OCI-LY3 (cell line): ENCODE measurements around the gene POLA2.
A peak's percentile ranks its signal among the peaks of the same experiment; 100 is the strongest.

Experiments used
- H2AFZ ChIP-seq: fragments of 200-600, 300-600 bp; shearing (Covaris generic); 2 replicates; pipeline ENCODE4 v1.6.0; 2014; ENCODE audit warnings: antibody characterized with exemption, low read depth, low read length
- H3K27ac ChIP-seq: fragments of 200-600, 300-600 bp; sonication (generic); 2 replicates; pipeline ENCODE4 v1.5.1; 2014; ENCODE audit warnings: mild to moderate bottlenecking, low read length, moderate library complexity, mixed read lengths
- H3K27me3 ChIP-seq: fragments of 200-600, 300-600 bp; sonication (generic); 2 replicates; pipeline ENCODE4 v1.6.1; 2014; ENCODE audit warnings: low read depth, low read length, mixed read lengths
- H3K36me3 ChIP-seq: fragments of 200-600, 300-600 bp; sonication (generic); replicated peaks from 2 replicates; pipeline ENCODE3; 2014; ENCODE audit warnings: low read depth, low read length, mixed read lengths
- H3K4me1 ChIP-seq: fragments of 300-600, 200-600 bp; sonication (generic); 2 replicates; pipeline ENCODE4 v1.6.1; 2014; ENCODE audit warnings: low read length, mixed read lengths
- H3K4me2 ChIP-seq: fragments of 200-600, 300-600 bp; sonication (generic); 2 replicates; pipeline ENCODE4 v1.6.1; 2014; ENCODE audit warnings: low read length, mixed read lengths
- H3K4me3 ChIP-seq: fragments of 300-600, 200-600 bp; sonication (generic); 2 replicates; pipeline ENCODE4 v1.5.1; 2014; ENCODE audit warnings: antibody characterized with exemption, mild to moderate bottlenecking, low read length, moderate library complexity
- H3K79me2 ChIP-seq: fragments of 300-600, 200-600 bp; shearing (Covaris generic); 2 replicates; pipeline ENCODE4 v1.6.1; 2014; ENCODE audit warnings: mild to moderate bottlenecking, low read length, mixed read lengths
- H3K9ac ChIP-seq: fragments of 300-600, 200-600 bp; shearing (Covaris generic); 2 replicates; pipeline ENCODE4 v1.6.0; 2014; ENCODE audit warnings: mild to moderate bottlenecking, low read length, moderate library complexity
- H3K9me3 ChIP-seq: fragments of 200-600, 300-600 bp; shearing (Covaris generic); 2 replicates; pipeline ENCODE4 v1.6.1; 2014; ENCODE audit warnings: low read length, mixed read lengths; ENCODE audit not compliant: insufficient read depth
- H4K20me1 ChIP-seq: fragments of 200-600, 300-600 bp; sonication (generic); 2 replicates; pipeline ENCODE4 v1.6.1; 2016; ENCODE audit warnings: low read length, mixed read lengths; ENCODE audit not compliant: insufficient read depth
- EZH2phosphoT487 ChIP-seq: fragments of 200-600 bp; shearing (Covaris generic); IDR thresholded peaks from 2 replicates; pipeline ENCODE4 v1.6.1; 2018; ENCODE audit warnings: antibody characterized with exemption, mixed run types, low read depth
- TF ChIP-seq, protein P1 (sequence below): fragments of 200-600, 300-600 bp; sonication (generic); IDR thresholded peaks from 2 replicates; pipeline ENCODE4 v1.5.1; 2014; ENCODE audit warnings: antibody characterized with exemption, low read length, low read depth

The POLA2 gene

DNA sequence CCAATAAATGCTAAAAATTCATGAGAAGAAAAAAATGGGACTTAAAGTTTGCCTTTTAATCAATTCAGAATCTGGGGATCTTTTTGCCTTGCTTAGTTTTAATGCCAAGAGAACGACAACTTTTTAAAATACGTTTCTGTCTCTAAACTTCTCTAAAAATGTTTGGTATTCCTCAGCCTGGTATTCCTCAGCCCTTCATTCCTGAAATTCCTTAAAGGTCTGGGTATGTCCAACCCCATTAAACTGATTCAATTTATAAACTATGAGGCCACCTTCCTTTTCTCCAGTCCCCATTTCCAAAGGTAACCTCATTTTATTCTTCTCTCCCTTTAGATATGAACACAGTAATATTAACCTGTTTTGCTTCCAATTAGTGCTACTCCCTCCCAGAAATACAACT lies 16.6 kb downstream of the POLA2 start:
- Histone ChIP-seq H3K36me3 (peaks cover 58% of the 10 kb centered on the region), H3K27ac (peak overlapping the region; percentile 85; the same call in 1 of the 2 replicates), H4K20me1 (no peaks in the 10 kb centered on the region), H3K9me3 (no peaks in the 10 kb centered on the region), H3K4me2 (no peak overlapping the region), H3K4me3 (no peak overlapping the region), H3K4me1 (peaks cover 29% of the 10 kb centered on the region), H3K79me2 (peaks cover 4% of the 10 kb centered on the region; the same call in 1 of the 2 replicates), H3K9ac (no peak overlapping the region), H2AFZ (no peak overlapping the region), H3K27me3 (no peaks in the 10 kb centered on the region)
- TF ChIP-seq EZH2phosphoT487 = no peak
- TF ChIP-seq, protein P1, sequence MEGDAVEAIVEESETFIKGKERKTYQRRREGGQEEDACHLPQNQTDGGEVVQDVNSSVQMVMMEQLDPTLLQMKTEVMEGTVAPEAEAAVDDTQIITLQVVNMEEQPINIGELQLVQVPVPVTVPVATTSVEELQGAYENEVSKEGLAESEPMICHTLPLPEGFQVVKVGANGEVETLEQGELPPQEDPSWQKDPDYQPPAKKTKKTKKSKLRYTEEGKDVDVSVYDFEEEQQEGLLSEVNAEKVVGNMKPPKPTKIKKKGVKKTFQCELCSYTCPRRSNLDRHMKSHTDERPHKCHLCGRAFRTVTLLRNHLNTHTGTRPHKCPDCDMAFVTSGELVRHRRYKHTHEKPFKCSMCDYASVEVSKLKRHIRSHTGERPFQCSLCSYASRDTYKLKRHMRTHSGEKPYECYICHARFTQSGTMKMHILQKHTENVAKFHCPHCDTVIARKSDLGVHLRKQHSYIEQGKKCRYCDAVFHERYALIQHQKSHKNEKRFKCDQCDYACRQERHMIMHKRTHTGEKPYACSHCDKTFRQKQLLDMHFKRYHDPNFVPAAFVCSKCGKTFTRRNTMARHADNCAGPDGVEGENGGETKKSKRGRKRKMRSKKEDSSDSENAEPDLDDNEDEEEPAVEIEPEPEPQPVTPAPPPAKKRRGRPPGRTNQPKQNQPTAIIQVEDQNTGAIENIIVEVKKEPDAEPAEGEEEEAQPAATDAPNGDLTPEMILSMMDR = no peak

DNA sequence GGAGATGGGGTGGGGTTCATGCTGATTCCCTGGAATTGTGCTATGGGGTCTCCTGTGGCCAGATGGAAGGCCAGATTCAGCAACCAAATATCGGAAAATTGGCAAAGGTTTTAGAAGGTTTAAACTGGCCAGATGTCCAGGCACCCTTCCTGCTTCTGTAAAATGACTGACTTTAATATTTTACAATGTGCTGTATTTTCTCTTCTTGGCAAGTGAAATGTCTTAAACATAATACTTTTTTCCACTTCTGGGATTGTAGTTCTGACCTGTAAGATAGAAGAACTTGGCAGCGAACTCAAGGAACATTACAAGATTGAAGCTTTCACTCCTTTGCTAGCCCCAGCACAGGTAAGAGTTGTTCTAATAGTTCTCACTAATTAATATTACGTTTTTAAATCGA lies 17.5 kb downstream of the POLA2 start:
- H3K4me3 ChIP-seq = peak overlapping the region; percentile 32
- peak overlapping the region; percentile 85 for H3K27ac ChIP-seq
- no peak overlapping the region for H2AFZ ChIP-seq
- H3K27me3 ChIP-seq = no peaks in the 10 kb centered on the region
- no peaks in the 10 kb centered on the region for H4K20me1 ChIP-seq
- H3K4me1 ChIP-seq = peaks cover 29% of the 10 kb centered on the region
- peak overlapping the region; percentile 35; the same call in 1 of the 2 replicates for H3K9ac ChIP-seq
- H3K9me3 ChIP-seq = no peaks in the 10 kb centered on the region
- peaks cover 4% of the 10 kb centered on the region; the same call in 1 of the 2 replicates for H3K79me2 ChIP-seq
- H3K4me2 ChIP-seq = peak overlapping the region; percentile 72
- peaks cover 58% of the 10 kb centered on the region for H3K36me3 ChIP-seq
- TF ChIP-seq, protein P1 = no peak
- no peak for TF ChIP-seq EZH2phosphoT487

DNA sequence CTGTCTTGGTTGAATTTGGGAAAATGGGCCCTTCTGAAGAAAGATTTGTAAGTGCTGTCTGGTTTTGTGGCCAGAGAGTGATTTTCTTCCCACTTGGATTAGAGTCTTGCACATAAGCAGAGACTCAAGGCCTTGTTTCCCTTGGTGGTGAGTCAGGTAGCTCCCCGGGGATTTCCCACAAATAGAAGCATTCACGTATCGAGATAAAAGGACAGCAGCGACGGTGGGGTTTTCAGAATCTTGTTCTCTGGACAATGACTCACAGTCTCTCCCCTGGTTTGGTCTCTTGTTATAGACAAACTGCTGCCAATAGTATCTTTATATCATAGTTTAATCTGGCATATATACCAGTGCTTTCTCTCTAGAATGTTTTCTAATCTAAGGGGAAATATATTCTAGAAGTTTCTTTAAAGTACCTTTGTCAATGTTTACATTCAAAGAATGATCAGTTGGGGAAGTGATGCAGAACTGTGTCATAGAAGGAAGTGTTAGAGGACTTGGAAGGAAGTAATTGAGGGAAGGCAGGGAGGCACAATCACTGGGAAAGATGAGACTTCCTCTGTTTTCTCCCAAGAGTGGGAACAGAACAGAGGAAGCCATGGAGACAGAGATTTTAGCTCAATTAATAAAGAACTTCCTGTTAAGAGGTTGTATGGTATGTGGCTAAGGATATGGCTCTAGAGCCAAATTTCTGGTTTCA lies 18.1 kb downstream of the POLA2 start:
- Histone ChIP-seq H3K4me1 (peaks cover 29% of the 10 kb centered on the region), H3K36me3 (peaks cover 58% of the 10 kb centered on the region), H4K20me1 (no peaks in the 10 kb centered on the region), H3K9ac (peak overlapping the region; percentile 35; the same call in 1 of the 2 replicates), H2AFZ (no peak overlapping the region), H3K79me2 (peaks cover 4% of the 10 kb centered on the region; the same call in 1 of the 2 replicates), H3K4me3 (peak overlapping the region; percentile 32), H3K9me3 (no peaks in the 10 kb centered on the region), H3K27me3 (no peaks in the 10 kb centered on the region), H3K4me2 (peak overlapping the region; percentile 72), H3K27ac (peak overlapping the region; percentile 85)
- TF ChIP-seq EZH2phosphoT487 = no peak
- TF ChIP-seq, protein P1 = no peak

DNA sequence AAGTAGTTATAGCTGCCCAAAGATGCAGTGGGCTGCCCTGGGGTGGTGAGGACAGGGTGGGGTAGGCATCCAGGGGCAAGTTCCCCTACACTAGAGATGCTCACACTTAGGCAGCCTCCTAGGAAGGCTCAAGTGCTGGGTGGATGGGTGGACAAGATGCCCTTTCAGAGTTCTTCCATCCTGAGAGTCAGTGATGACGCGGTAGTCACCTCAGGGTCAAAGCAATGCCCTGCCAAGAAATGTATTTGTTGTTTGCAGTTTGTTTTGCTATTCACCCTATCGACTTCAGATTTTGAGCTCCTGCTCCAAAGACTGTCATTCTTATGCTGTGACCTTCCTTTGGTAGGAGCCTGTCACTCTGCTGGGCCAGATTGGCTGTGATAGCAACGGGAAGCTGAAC lies 18.9 kb downstream of the POLA2 start:
- TF ChIP-seq, protein P1 = no peak
- no peak for TF ChIP-seq EZH2phosphoT487
- Histone ChIP-seq H3K9me3 (no peaks in the 10 kb centered on the region), H3K27ac (peak overlapping the region; percentile 85), H2AFZ (no peak overlapping the region), H3K4me2 (peak overlapping the region; percentile 72; the same call in 1 of the 2 replicates), H3K4me3 (no peak overlapping the region), H3K9ac (no peak overlapping the region; the same call in 1 of the 2 replicates), H4K20me1 (no peaks in the 10 kb centered on the region), H3K79me2 (peaks cover 4% of the 10 kb centered on the region; the same call in 1 of the 2 replicates), H3K27me3 (no peaks in the 10 kb centered on the region), H3K4me1 (peaks cover 29% of the 10 kb centered on the region), H3K36me3 (peaks cover 63% of the 10 kb centered on the region)
